HS-27A (cell line): ENCODE results near the gene TRMT5.
A peak's percentile ranks its signal among the peaks of the same experiment; 100 is the strongest.

ENCODE experiments used
- DNase-seq: peaks from one replicate; pipeline ENCODE4 v3.0.0-alpha.2; 2012; ENCODE audit warnings: low read depth, missing footprints

TRMT5 gene, protein sequence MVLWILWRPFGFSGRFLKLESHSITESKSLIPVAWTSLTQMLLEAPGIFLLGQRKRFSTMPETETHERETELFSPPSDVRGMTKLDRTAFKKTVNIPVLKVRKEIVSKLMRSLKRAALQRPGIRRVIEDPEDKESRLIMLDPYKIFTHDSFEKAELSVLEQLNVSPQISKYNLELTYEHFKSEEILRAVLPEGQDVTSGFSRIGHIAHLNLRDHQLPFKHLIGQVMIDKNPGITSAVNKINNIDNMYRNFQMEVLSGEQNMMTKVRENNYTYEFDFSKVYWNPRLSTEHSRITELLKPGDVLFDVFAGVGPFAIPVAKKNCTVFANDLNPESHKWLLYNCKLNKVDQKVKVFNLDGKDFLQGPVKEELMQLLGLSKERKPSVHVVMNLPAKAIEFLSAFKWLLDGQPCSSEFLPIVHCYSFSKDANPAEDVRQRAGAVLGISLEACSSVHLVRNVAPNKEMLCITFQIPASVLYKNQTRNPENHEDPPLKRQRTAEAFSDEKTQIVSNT

DNA sequence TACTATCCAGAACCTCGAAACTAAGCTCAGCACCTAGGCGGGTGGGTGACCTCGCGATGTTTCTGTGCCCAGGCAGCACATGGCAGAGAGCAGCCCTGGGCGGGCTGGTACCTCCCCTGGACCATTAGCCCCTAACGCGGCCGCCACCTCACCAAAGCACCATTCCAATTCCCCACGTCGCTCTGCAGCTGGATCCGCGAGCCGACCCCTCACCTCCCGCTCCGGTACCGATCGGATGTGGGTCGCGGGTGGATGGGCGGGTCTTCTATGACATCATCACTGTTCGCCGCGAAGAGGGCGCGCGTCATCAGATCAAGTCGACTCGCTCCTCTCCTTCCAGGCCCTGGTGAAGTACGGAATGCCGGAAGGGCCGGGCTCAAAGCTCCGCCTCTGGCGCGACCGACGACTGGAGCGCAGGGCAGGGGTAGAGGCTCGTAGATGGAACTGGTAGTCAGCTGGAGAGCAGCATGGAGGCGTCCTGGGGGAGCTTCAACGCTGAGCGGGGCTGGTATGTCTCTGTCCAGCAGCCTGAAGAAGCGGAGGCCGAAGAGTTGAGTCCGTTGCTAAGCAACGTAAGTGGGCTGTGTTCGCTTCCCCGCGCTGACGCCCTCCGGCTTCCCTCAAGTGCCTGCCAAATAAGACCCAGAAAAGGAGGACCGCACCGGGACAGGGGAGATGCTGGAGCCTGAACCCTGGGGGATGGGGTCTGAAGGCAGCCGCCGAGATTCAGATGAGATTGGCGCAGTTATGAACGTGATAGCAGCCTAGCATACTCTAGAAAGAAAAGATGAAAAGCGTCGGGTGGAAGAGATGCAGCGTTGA, at the start of gene TRMT5, which contains the start of gene SLC38A6:
TSS of gene TRMT5 (minus strand) at position 269 of the 822 bp plus-strand sequence. CDS start at position 163, 106 bp downstream.
TSS of gene SLC38A6 (plus strand) at position 435 of the 822 bp plus-strand sequence. CDS start at position 468, 33 bp downstream.
- peak; percentile 87 for DNase-seq

DNA sequence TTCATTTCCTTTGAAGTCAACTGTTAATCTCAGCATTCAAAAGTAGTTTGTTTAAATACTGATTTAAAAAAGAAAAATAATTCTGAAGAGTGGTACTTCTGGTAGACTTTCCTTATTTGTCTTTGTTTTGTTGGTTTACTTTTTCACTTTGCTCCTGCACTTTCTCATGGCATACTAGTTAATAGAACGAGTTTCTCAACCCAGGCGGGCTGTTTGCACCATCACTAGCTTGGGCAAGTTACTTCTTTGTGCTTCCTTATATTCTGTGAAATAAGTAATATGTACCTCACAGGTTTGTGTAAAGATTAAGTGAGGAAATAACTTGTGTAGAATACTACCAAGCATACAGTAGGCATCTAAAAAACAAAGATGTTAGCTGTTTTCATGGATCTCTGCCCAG, 45.6 kb upstream of the TRMT5 start:
- DNase-seq = no peak

DNA sequence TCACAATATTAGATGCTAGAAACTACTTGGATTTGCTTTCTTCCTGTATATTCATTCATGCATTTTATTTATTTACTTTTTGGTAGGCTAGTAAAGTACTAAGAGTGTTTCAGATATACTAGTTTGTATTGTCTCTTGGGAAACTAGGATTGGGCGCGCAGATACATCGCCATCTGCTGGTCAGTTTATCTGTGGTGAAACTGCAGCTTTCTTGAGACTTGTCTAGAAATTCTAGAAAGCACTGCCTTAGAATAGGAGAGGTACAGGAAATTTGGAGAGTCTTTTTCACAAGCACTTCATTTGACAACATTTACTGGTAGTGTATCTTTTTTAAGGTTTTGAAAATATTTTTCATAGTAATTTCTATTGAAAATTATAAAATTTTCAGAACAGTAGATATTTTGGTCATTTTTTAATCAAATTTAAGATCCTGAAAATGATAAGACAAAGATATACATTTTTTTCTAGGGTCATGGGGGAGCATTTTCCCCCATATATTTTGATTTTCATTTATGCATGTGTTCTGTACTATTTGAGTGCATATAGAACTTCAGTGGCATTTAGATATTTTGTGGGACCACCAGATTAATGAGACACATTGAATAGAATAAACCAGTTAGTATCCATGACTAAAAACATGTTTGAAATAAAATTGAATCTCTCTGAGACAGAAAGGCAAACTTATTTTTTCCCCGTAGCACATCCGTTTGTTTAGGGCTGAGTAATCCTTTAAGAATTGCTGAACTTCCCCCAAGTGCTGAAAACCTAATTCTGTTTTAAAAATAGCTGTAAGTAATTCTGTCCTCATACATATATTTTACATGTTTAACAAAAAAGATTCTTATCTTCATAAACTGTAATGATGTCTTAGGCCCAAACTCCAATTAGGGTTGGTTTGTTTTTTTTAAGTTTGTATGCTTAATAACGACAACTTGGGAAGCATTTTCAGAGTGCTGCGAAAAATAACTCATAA, 44.7 kb upstream of the TRMT5 start:
- DNase-seq = peak; percentile 47

DNA sequence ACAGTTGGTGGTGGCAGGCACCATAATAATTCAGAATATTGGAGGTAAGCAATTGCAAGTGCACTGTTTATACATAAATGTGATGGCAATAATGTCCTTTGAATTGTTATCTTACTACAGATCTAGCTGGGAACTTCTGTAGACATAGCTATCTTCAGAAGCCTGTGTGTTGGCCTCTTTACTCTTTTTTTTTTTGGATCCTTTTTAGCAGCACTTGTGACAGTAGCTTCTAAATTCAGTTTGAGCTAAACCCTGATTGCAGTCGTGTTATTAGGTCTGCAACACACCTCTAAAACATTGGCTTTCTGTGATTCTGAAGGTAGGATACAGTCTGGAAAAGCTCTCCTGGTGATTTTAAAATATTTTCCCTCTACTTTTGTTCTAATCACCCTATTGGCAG, 38.7 kb upstream of the TRMT5 start:
- no peak for DNase-seq

DNA sequence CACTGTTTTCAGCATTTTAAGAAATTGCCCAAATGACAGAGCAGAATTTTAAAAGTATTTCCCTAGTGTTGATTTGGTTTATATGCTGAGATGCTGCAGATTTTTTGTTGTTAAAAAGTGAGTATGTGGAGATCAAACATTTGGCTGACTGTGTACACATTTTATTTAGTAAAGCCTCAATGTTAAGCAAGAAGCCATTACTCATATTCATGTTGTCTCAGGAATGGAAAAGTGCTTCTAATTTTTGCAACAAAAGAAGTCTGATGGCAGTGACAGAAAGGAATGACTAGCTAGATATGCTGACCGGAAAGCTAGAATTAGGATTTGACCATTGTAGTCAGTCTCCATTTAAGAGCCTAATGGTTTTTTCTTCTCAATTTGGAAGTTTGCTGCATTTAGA, 22.7 kb upstream of the TRMT5 start:
- DNase-seq = no peak

DNA sequence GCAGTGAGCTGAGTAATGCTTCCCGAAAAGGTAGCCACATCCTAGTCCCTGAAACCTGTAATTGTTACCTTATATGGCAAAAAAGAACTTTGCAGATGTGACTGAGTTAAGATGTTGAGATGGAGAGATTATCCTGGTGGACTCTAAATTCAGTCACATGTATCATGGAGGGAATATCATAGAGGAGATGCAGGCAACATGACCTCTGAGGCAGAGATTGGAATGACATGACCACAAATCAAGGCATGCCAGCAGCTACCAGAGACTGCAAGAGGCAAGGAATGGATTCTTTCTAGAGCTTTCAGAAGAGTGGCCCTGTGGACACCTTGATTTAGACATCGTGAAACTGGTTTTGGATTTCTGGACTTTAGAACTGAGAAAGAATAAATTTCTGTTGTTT, 18.7 kb upstream of the TRMT5 start:
- DNase-seq = no peak

DNA sequence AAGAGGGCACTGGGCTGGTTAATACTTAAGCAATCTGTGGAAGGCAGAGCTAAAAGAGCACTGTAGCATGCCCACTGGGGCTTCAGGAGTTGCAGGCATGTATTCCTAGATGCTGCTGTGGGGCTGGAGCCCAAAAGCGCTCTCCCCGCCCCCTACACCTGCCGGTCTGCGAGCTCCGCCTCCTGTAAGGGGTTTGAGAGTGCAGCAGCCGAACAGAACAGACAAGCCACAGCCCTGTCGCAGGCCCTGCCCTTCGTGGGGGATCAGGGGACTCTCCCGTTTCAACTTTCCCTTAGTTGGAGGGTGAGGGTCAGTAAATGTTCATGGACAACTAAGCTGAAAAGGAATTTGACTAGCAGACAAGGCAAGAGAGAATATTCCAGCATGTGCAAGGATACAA, 17.7 kb upstream of the TRMT5 start:
- DNase-seq = no peak

DNA sequence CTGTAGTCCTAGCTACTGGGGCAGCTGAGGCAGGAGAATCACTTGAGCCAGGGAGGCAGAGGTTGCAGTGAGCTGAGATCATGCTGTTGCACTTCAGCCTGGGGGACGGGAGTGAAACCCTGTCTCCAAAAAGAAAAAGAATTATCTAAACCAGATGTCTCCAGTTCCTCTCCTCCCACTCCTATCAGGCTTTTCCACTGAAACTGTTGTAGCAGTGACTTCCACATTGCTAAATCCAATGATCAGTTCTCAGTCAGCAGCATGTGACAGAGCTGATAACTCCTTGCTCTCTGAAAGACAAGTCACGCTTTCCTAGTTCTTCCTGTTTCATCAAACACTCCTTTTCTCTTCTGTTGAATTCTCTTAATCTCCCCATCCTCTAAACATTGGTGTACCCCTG, 8.7 kb upstream of the TRMT5 start:
- no peak for DNase-seq

DNA sequence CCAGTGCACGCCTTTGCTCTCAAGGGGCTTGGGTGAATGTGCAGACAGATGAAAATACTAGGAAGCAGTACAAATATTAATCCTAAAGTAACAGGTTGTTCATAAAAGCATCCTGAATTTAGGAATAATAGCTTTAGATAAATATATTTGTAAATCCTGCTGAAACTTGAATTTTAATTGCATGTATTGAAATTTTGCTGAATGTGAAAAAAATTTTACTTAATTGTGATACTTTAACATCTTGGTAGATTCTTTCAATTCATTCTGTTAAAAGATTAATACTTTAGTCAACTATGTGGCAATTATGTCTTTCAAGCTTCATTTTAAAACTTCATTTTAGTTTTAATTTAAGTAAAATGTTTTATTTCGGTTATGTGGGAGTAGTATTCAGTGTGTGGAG, 5.6 kb upstream of the TRMT5 start:
- no peak for DNase-seq

DNA sequence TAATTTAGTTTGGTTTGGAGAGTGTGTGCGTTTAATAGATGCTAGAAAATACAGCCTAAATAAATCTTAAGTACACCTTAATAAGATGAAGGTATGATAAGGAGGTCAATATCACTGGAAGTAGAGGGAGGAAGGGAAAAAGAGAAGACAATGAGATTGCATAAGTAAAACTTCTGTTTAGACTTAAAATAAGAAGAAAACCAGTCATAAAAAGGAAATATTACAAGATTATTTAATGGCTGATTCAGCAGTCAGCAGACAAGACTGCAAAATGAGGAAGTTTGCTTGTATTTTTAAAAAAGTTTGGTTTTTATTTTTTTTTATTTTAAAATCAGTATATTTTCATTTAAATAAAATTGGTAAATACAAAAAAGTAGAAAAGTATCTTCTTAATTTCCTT, 3.3 kb upstream of the TRMT5 start:
- no peak for DNase-seq

DNA sequence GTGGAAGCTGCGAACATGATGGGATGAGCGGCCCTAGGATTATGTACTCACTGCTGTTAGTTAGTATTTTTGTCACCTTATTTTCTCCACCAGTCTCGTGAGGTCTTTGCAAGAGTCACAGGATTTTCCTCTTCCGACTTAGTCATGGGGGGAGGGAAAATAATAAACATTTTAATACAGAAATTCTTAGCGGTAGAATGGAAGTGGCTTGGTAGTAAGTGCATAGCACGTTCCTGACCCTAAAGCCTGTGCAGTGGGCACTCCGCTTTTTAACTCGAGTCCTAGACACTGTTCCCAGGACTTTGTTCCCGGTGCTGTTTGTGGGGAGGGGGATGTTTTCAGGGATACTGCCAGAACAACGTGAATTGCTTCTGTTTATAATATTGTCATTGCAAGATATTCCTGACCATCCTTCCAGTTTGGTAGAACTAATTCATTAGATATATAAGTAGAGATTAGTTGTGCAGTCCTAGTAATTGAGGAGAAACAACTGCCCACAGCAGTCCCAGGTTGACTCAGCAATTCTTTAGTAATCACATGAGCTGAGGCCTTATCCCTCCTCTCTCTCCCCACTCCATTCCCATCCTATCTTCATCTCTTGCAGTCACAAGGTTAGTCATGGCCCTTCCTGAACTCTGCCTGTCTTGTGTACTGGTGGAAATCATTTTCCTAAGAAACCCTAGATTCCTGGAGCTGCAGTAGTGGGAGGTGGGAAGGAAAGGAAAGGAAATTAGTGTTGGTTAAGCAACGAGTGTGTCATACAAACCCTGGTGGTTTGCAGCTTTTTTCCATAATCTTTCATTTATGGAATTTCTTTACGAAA, 965 bp upstream of the TRMT5 start:
- DNase-seq = peak; percentile 53

DNA sequence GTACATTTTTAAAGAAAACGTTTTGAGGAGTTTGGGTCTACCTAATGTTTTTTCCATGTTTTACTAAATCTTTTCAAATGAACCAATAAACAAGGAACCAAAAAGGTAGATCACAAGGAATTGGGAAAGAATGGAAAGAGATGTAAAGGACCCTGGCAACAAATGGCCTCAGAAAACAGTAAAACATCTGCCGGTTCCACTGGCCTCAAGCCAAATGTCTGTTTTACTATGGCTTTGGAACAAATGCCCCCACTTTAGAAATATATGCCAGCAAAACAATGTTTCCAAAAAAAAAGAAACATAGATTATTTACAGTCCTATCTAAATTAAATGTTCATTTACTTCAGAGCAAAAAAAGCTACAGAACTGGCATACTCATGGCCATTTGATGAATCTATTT, 3.0 kb downstream of the TRMT5 start:
- DNase-seq = no peak

DNA sequence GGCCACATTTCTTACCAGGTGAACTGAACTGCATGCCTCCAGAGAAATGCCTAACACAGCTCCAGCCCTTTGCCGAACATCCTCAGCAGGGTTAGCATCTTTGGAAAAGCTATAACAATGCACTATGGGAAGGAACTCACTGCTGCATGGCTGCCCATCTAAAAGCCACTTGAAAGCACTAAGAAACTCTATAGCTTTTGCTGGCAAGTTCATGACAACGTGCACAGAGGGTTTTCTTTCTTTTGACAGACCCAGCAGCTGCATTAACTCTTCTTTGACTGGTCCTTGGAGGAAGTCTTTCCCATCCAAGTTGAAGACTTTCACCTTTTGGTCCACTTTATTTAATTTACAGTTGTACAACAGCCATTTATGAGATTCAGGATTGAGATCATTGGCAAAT, 5.3 kb downstream of the TRMT5 start:
- DNase-seq = no peak

DNA sequence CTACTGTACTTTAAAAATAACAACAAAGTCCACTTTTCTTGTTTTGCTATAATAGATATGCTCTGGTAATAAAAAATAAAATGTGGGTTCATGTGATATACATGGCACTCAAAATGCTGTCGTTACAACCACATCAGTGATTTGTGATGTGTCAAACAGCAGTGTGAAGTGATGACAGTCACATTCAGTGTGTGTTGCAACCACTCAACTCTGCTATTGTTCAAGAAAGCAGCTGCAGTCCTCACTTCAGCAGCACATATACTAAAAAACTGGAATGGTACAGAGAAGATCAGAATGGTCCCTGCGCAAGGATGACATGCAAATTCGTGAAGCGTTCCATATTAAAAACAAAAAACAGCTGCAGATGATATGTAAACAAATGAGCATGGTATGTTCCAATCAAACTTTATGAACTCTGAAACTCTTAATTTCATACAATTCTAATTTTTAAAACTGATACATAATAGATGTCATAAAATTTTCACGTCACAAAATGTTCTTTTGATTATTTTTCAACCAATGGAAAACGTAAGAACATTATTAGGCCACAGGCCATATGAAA, 6.7 kb downstream of the TRMT5 start:
- no peak for DNase-seq

DNA sequence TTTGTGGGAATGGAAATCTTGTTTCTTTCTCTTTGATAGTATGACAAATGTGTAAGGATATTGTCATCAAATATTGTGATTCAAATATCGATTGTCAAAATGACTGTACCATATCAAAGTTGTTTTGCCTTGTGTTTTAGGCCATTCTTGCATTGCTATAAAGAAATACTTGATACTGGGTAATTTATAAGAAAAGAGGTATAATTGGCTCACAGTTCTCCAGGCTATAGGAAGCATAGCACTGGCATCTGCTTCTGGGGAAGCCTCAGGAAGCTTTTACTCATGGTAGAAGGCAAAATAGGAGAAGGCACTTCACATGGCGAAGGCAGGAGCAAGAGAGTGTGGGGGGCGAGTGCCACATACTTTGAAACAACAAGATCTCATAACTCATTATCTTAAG, 7.8 kb downstream of the TRMT5 start:
- no peak for DNase-seq

DNA sequence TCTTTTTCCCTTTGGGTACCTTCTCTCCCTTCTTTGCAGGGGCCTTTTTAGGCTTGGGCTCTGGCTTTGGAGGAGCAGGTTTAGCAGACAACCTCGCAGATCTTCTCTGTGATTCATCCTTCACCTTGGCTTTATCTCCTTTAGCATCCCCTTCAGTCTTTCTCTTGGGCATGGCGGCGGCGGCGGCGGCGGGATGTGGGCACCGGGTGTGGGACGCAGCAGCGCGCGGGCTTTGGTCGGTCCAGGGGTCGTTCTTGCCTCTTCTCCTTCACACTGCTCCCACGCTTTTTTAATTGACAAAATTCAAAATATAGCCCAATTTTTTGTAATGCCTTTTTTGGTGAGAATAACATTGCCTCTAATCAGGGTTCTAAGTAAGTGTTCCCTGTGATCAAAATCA, 8.6 kb downstream of the TRMT5 start:
- no peak for DNase-seq

DNA sequence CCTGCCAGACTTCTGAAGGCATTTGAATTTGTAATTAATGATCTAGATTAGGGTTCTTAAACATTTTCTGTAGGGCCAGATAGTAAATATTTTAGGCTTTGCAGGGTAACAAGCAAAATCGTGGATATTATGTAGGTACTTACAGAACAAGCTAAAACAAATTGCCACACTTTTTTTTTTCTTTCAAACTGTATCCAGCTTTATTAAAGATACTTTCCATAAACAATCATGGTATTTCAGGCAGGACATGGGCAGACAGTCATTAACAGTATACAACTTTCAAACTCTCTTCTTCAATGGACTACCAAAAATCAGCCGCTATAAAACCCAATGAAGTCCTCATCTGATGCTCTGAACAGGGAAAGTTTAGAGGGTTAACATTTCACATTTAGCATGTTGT, 9.6 kb downstream of the TRMT5 start:
- no peak for DNase-seq

DNA sequence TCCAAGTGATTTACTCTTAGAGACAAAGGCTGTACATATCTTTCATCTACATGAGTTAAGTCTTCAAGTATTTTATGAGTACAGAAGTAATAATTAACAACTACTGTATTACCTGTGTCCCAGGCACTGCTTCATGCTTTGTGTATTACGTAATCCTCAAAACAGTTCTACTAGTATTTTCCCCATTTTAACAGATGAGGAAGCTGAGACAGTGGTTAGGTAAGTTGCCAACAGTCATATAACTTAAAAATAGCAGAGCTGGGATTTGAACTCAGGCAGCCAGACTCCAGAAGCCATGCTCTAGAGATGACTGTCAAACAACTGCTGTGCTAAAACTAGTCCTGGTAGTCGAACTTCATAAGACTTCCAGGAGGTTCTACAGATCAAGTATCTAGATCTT, 10.7 kb downstream of the TRMT5 start:
- no peak for DNase-seq

DNA sequence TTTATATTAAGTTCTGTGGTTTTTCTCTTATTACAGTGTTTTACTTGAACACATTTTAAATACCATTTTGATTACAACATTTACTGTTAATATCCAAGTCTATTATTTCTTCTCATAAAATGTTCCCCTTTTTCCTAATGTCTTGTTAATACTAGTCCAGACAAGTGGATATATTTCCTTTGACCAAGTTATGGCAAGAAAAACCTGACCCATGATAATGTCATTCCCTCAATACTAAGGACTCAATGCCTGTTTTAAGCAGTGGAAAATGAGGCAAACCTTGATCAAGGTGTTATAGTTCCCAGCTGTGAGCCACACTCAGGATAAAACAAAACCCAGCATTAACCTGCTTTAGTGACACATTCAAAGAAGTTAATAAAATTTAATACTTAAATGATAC, 12.2 kb downstream of the TRMT5 start:
- no peak for DNase-seq

DNA sequence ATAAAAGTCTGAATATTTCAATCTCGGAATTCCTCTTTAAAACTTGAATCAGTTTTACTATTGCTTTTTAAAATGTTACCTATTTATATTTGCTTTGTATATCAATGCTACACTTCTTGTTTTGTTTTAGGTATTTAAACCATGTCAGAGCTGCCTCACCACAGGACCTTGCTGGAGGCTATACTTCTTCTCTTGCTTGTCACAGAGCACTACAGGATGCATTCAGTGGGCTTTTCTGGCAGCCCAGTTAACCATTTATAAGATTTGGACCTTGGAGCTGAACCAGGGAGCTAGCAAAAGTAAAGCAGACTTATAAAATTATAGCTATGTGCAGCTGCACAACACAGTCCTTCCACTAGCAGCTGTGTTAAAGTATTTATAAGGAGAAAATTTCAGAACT, 12.8 kb downstream of the TRMT5 start:
- no peak for DNase-seq

DNA sequence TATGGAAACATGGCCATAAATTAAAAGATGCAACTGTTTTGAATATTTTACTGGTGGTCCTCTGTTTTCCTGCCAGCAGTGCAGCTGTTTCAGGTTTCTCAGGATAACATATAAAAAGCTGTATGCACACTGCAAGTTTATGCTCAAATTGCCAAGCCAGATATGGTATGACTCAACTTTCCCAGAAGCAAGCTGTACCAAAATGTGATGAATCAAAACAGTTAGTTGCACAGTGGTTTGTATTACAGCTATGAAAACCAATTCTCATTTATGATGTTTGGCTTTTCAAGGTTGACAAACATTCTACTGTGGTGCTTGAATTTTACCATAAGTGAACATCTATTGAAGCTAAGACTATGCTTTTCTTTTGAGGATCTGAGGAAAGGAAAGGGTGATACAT, 15.5 kb downstream of the TRMT5 start:
- no peak for DNase-seq
